ENCODE data around the gene CBFA2T3. TPM values are rescaled to one million over a fixed set of nuclear protein-coding genes. Genes with fewer than 3 reads are reported as not detected.

CBFA2T3 gene
- total and polyA plus RNA-seq, 2 of the 8 experiments (the other 6 are each of a cell fraction or from before 2014, with no cell fraction given), result 0.51 to 1.3 TPM

DNA sequence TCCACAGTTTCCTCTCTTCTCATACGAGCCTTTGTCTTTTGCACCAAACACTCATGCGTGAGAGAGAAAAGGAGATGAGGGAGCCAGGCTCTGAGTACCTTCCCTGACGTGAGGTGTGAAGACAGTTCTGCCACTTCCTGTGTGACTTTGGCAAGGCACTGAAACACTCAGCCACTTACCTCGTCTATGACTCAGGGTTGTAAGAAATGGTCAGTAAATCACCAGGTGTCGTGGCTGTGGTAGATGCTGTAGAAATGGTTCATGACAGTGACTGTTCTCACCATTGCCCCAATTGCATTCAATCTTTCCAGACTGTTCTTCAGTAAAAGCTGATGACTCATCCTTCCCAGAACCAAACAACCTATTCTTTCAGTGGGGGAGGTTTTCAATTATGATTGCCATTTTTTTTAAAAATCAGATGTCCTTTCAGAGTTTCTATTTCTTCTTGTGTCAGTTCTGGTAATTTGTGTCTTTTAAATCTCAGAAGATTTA is 49.2 kb upstream of the CBFA2T3 start (continued):
- TF ChIP-seq, protein P1, sequence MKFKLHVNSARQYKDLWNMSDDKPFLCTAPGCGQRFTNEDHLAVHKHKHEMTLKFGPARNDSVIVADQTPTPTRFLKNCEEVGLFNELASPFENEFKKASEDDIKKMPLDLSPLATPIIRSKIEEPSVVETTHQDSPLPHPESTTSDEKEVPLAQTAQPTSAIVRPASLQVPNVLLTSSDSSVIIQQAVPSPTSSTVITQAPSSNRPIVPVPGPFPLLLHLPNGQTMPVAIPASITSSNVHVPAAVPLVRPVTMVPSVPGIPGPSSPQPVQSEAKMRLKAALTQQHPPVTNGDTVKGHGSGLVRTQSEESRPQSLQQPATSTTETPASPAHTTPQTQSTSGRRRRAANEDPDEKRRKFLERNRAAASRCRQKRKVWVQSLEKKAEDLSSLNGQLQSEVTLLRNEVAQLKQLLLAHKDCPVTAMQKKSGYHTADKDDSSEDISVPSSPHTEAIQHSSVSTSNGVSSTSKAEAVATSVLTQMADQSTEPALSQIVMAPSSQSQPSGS (IDR thresholded peaks at IDR 0.05; ENCODE audit: low read length), result no peak
- TF ChIP-seq RAD21 (IDR thresholded peaks at IDR 0.05 in 1 of 2, conservative IDR thresholded peaks at IDR 0.05 in 1 of 2; ENCODE audit: low read depth in 2 of 2, low read length in 2 of 2) (no peak), SUZ12 (IDR thresholded peaks at IDR 0.05; ENCODE audit: low read length) (no peak), RFX5 (IDR thresholded peaks at IDR 0.05; ENCODE audit: borderline replicate concordance, low read depth, low read length) (no peak), POU5F1 (IDR thresholded peaks at IDR 0.05; ENCODE audit: low read depth, low read length) (no peak), CEBPB (IDR thresholded peaks at IDR 0.05; ENCODE audit: low read depth, low read length) (no peak), PHF8 (conservative IDR thresholded peaks at IDR 0.05; ENCODE audit: low read depth, low read length) (no peak), BACH1 (IDR thresholded peaks at IDR 0.05; ENCODE audit: low read length) (no peak), POLR2AphosphoS5 (IDR thresholded peaks at IDR 0.05; ENCODE audit: low read depth, low read length) (no peak)
